NCI-H1048 (cell line): ENCODE results near the gene EIF4B.

Source experiments
- DNase-seq: peaks from one replicate; lab custom pipeline; 2025; lab: John Stamatoyannopoulos, UW

Gene EIF4B

GRCh38 chr12:53057816-53058500 is 51.7 kb downstream of the EIF4B start:
- DNase-seq, result no peak

- DNase-seq, result no peak
These were observed 52.6 kb downstream of the EIF4B start for GRCh38 chr12:53058674-53059433.

DNA sequence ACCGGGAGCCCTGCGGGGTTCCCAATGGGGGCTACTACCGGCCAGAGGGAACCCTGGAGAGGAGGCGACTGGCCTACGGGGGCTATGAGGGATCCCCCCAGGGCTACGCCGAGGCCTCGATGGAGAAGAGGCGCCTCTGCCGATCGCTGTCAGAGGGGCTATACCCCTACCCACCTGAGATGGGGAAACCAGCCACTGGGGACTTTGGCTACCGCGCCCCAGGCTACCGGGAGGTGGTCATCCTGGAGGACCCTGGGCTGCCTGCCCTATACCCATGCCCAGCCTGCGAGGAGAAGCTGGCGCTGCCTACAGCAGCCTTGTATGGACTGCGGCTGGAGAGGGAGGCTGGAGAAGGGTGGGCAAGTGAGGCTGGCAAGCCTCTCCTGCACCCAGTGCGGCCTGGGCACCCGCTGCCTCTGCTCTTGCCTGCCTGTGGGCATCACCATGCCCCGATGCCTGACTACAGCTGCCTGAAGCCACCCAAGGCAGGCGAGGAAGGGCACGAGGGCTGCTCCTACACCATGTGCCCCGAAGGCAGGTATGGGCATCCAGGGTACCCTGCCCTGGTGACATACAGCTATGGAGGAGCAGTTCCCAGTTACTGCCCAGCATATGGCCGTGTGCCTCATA is 53.3 kb downstream of the EIF4B start:
- DNase-seq, result no peak

GRCh38 chr12:53060064-53060720 is 53.9 kb downstream of the EIF4B start:
- no peak for DNase-seq

DNA sequence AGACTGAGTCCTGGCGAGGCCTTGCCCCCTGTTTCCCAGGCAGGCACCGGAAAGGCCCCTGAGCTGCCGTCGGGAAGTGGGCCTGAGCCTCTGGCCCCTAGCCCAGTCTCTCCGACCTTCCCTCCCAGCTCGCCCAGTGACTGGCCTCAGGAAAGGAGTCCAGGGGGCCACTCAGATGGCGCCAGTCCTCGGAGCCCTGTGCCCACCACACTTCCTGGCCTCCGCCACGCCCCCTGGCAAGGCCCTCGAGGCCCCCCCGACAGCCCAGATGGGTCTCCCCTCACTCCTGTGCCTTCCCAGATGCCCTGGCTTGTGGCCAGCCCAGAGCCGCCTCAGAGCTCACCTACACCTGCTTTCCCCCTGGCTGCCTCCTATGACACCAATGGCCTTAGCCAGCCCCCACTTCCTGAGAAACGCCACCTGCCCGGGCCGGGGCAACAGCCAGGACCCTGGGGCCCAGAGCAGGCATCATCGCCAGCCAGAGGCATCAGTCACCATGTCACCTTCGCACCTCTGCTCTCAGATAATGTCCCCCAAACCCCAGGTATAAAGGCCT is 54.5 kb downstream of the EIF4B start:
- no peak for DNase-seq

- no peak for DNase-seq
These were observed 55.3 kb downstream of the EIF4B start for GRCh38 chr12:53061404-53062010.

DNA sequence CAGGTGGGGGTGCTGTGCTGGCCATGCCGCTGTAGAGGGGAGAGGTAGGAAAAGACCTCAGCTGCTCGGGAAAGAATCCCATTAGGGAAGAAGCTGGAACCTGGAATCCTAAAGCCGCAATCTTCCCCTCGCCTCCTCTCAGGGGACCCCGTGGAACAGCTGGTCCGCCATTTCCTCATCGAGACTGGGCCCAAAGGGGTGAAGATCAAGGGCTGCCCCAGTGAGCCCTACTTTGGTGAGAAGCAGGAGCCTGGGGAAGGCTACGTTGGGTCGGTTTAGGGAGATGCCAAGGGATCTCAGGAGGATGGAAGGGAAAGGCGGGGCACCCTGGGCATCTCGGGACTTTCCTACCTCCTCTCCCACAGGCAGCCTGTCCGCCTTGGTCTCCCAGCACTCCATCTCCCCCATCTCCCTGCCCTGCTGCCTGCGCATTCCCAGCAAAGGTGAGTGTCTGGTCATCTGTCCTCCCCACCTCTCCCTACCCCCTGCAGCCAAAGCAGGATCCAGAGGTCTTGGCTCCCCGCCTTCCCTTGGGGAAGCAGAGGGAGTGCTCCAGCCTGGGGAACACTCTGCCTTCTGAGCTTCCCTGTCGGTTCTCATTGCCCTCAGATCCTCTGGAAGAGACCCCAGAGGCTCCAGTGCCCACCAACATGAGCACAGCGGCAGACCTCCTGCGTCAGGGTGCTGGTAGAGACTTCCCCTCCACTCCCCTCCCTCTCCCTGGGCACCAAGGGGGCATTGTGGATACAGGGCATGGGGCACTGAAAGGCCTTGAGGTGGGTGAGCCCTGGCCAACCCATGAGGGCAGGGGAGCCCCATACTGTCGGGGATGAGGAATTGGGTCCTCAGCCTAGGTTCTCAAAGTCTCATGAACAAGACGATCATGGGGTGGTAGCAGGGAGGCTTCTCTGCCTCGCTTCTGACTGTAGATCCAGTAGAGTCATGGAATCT is 56.0 kb downstream of the EIF4B start:
- no peak for DNase-seq

DNA sequence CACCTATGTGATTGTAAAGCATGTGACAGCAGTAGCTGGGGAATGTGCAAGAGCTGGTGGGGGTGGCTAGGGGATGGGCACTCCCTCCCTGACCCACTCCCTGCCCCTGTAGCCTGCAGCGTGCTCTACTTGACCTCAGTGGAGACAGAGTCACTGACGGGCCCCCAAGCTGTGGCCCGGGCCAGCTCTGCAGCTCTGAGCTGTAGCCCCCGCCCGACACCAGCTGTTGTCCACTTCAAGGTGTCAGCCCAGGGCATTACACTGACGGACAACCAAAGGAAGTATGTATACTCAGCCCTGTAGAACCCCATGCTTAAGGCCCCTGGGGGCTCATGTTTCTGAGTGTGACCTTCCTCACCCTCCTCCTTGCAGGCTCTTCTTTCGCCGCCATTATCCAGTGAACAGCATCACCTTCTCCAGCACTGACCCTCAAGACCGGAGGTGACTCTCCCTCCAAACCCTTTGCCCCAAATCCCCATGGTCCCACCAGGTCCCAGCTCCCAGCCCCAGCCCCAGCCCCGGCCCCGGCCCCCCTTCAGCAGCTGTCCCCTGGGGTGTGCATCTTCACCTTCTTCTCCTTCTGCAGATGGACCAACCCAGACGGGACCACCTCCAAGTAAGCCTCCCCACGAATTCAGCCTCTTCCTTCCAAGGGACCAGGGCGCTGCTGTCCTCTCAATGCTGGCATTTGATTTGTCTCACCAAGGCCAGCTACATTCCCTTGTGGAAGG is 56.9 kb downstream of the EIF4B start:
- DNase-seq, result no peak

GRCh38 chr12:53063708-53064612 is 57.7 kb downstream of the EIF4B start:
- DNase-seq, result no peak

- DNase-seq, result no peak
These were observed 58.6 kb downstream of the EIF4B start for GRCh38 chr12:53064613-53065436.

GRCh38 chr12:53065470-53065869 is 59.2 kb downstream of the EIF4B start:
- DNase-seq, result no peak

- DNase-seq, result peak; percentile 26
These were observed 60.0 kb downstream of the EIF4B start for GRCh38 chr12:53065975-53066931.

DNA sequence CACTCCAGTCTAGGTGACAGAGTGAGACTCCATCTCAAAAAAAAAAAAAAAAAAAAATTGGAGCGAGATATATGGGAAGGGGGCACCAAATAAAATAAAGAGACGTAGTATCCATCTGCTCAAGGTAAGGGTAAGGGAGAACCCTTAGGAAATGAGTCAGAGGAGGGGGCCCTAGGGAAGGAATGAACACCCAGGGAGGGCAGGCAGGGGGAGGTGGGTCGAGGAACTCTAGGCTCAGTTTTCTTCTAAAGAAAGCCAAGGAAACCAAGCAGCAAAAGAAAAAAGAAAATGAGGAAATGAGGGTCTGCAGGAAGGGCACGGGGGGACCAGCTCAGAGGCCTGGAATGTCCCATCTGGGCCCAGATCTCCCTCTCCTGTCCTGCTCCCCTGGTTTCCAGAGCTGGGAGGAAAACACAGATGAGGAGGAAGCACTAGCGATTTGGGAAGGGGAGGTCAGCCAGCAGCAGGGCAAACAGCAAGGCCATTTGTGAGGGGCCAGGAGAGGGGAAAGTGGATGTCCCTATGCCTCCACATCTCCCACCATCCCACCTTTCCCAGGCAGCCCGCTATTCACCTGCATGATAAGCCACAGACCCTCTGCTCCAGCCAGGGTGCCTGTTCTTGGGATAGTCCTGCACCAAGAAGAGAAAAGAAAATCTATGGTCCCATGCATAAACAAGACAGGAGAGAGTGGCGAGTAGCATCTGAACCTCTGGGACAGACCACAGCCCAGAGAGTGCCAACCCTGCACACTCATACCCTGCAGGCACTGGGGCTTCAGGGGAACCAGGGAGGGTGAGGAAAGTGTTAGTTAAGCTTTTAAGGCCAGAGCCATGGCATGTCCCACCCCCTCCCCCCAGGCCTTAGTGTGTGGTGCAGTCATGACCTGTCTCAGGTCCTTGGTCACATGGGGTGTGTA is 61.1 kb downstream of the EIF4B start:
- no peak for DNase-seq

- no peak for DNase-seq
These were observed 61.9 kb downstream of the EIF4B start for GRCh38 chr12:53067993-53068770.
